ENCODE measurements around the gene ATRAID.

DNA sequence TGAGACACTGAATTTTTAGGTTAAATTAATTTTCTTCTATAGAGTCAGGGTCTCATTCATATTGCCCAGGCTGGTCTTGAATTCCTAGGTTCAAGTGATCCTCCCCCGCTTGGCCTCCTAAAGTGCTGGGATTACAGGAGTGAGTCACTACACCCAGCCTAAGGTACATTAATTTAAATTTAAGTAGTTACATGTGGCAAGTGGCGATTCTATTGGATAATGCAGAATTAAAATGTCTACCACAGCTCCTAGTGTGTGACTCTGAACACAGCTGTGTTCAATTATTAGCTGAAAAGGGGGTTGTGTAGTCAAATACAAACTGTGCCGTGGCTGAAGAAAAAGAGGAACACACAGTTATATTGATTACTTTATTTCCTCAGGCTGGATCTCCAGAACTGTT, 3.1 kb downstream of the ATRAID start:
- TF ChIP-seq, protein P1, sequence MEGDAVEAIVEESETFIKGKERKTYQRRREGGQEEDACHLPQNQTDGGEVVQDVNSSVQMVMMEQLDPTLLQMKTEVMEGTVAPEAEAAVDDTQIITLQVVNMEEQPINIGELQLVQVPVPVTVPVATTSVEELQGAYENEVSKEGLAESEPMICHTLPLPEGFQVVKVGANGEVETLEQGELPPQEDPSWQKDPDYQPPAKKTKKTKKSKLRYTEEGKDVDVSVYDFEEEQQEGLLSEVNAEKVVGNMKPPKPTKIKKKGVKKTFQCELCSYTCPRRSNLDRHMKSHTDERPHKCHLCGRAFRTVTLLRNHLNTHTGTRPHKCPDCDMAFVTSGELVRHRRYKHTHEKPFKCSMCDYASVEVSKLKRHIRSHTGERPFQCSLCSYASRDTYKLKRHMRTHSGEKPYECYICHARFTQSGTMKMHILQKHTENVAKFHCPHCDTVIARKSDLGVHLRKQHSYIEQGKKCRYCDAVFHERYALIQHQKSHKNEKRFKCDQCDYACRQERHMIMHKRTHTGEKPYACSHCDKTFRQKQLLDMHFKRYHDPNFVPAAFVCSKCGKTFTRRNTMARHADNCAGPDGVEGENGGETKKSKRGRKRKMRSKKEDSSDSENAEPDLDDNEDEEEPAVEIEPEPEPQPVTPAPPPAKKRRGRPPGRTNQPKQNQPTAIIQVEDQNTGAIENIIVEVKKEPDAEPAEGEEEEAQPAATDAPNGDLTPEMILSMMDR (IDR thresholded peaks at IDR 0.05) = no peak
- no peak for TF ChIP-seq POLR2A (IDR thresholded peaks at IDR 0.05)
